SIG-M5 treated with dmso at 0.1 percent for 504 hours (cell line): ENCODE measurements around the gene MATN3.

Source experiments
- DNase-seq: peaks from one replicate; lab custom pipeline; 2025; ENCODE audit not compliant: unreplicated experiment; lab: John Stamatoyannopoulos, UW

Gene MATN3

GRCh38 chr2:20005891-20006470 is 6.5 kb downstream of the MATN3 start:
- DNase-seq = no peak

GRCh38 chr2:20005067-20005627 is 7.3 kb downstream of the MATN3 start:
- no peak for DNase-seq

GRCh38 chr2:20001361-20001863 is 11.1 kb downstream of the MATN3 start:
- no peak for DNase-seq

GRCh38 chr2:19993731-19994130 is 18.7 kb downstream of the MATN3 start:
- no peak for DNase-seq

- no peak for DNase-seq
These were observed 20.6 kb downstream of the MATN3 start for GRCh38 chr2:19991895-19992294.

GRCh38 chr2:19990416-19990728 is 22.1 kb downstream of the MATN3 start:
- no peak for DNase-seq

- peak; percentile 87 for DNase-seq
These were observed 22.6 kb downstream of the MATN3 start, which contains the start of gene WDR35 for GRCh38 chr2:19989667-19990415. Gene WDR35, minus strand, starts transcription at chr2:19990105. Its CDS starts 90 bp downstream, at chr2:19990015.

GRCh38 chr2:19989342-19989666 is 23.2 kb downstream of the MATN3 start:
- DNase-seq = no peak

- DNase-seq = no peak
These were observed 23.9 kb downstream of the MATN3 start for GRCh38 chr2:19988600-19988999.

GRCh38 chr2:19987936-19988335 is 24.5 kb downstream of the MATN3 start:
- peak; percentile 43 for DNase-seq

GRCh38 chr2:19982268-19982667 is 30.2 kb downstream of the MATN3 start:
- no peak for DNase-seq

GRCh38 chr2:19979932-19980331 is 32.5 kb downstream of the MATN3 start:
- DNase-seq = no peak

- DNase-seq = no peak
These were observed 39.0 kb downstream of the MATN3 start for GRCh38 chr2:19973466-19973865.

GRCh38 chr2:19971691-19972090 is 40.8 kb downstream of the MATN3 start:
- DNase-seq = no peak

GRCh38 chr2:19963386-19963785 is 49.1 kb downstream of the MATN3 start:
- DNase-seq = no peak

GRCh38 chr2:19955544-19956422 is 56.7 kb downstream of the MATN3 start:
- peak; percentile 76 for DNase-seq

- DNase-seq = no peak
These were observed 63.4 kb downstream of the MATN3 start for GRCh38 chr2:19949071-19949470.

GRCh38 chr2:19947184-19947940 is 65.1 kb downstream of the MATN3 start:
- no peak for DNase-seq

- no peak for DNase-seq
These were observed 68.1 kb downstream of the MATN3 start for GRCh38 chr2:19944205-19944845.

GRCh38 chr2:19943189-19943588 is 69.3 kb downstream of the MATN3 start:
- DNase-seq = no peak
